ENCODE measurements around the gene EIF5B. TPM values are rescaled to one million over a fixed set of nuclear protein-coding genes. Genes with fewer than 3 reads are reported as not detected.

EIF5B gene
- total RNA-seq, 1 donor from 2014 or later, result 42.0 TPM

GRCh38 chr2:99448556-99448955, 111.4 kb downstream of the EIF5B start:
- TF ChIP-seq CTCF (IDR thresholded peaks at IDR 0.05; ENCODE audit: unreplicated experiment), result no peak
- DNase-seq (ENCODE audit: low spot score), result no peak
- no peak overlapping the region for H3K4me3 Mint-ChIP-seq (ENCODE audit: unreplicated experiment)
- peaks cover 13% of the 10 kb centered on the region for H3K36me3 Mint-ChIP-seq (ENCODE audit: low read depth, unreplicated experiment)
- no peaks in the 10 kb centered on the region for H3K27me3 Mint-ChIP-seq (ENCODE audit: unreplicated experiment)
- H3K4me1 Mint-ChIP-seq (ENCODE audit: unreplicated experiment), result no peaks in the 10 kb centered on the region
- no peak overlapping the region for H3K27ac Mint-ChIP-seq (ENCODE audit: unreplicated experiment)
- H3K9me3 Mint-ChIP-seq (ENCODE audit: unreplicated experiment), result no peaks in the 10 kb centered on the region

DNA sequence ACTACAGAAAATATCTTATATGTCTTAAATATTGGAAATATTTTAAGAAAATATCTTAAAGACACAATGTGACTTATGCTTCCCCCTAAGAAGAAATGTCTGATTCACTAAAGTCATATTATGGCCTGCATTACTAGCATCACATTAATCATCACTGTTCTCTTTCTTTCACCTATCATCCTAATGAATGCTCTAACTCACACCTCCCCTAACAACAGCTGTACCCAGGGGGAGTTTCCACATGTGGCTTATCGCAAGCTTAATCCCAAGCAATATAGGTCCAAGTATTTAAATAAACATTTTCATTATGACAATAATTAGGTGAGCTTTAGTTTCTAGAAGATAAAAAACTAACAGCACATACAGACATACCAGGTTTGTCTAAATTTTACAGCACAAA, 113.0 kb downstream of the EIF5B start:
- no peak for DNase-seq (ENCODE audit: low spot score)
- Mint-ChIP-seq H3K27me3 (ENCODE audit: unreplicated experiment) (no peaks in the 10 kb centered on the region), H3K4me1 (ENCODE audit: unreplicated experiment) (no peaks in the 10 kb centered on the region), H3K9me3 (ENCODE audit: unreplicated experiment) (no peaks in the 10 kb centered on the region), H3K4me3 (ENCODE audit: unreplicated experiment) (no peak overlapping the region), H3K27ac (ENCODE audit: unreplicated experiment) (no peak overlapping the region), H3K36me3 (ENCODE audit: low read depth, unreplicated experiment) (peaks cover 13% of the 10 kb centered on the region)
- no peak for TF ChIP-seq CTCF (IDR thresholded peaks at IDR 0.05; ENCODE audit: unreplicated experiment)

Other genes with a start within 250 kb of the EIF5B start
- gene C2orf15, start 195.7 kb upstream of the EIF5B start, total RNA-seq (ENCODE audit: unreplicated experiment), result 0.26 TPM
- gene TSGA10, start 182.4 kb upstream of the EIF5B start, total RNA-seq (ENCODE audit: unreplicated experiment), result 4.2 TPM
- 6.9 TPM for gene LIPT1, start 182.4 kb upstream of the EIF5B start, total RNA-seq (ENCODE audit: unreplicated experiment)
- gene MITD1, start 156.3 kb upstream of the EIF5B start, total RNA-seq (ENCODE audit: unreplicated experiment), result 23.3 TPM
- gene MRPL30, start 156.2 kb upstream of the EIF5B start, total RNA-seq (ENCODE audit: unreplicated experiment), result 25.9 TPM
- gene LYG2, start 81.7 kb upstream of the EIF5B start, total RNA-seq (ENCODE audit: unreplicated experiment), result 1.7 TPM
- 1.4 TPM for gene LYG1, start 36.2 kb upstream of the EIF5B start, total RNA-seq (ENCODE audit: unreplicated experiment)
- 41.3 TPM for gene TXNDC9, start 1.1 kb upstream of the EIF5B start, total RNA-seq (ENCODE audit: unreplicated experiment)
- 40.2 TPM for gene REV1, start 152.6 kb downstream of the EIF5B start, total RNA-seq (ENCODE audit: unreplicated experiment)

All from endothelial cell (in vitro differentiated cells).